ENCODE data around the gene RHAG. TPM values are rescaled to one million over a fixed set of nuclear protein-coding genes. Genes with fewer than 3 reads are reported as not detected.

Gene RHAG
- total RNA-seq, 6 experiments from 2014 or later: 0.18 to 2.7 (median 0.85) TPM; not detected in 2

- no peak overlapping the region for H3K4me3 ChIP-seq
- H3K4me1 ChIP-seq: no peaks in the 10 kb centered on the region
- H3K27me3 ChIP-seq: no peaks in the 10 kb centered on the region
- H3K9me3 ChIP-seq: no peaks in the 10 kb centered on the region
- no peak for TF ChIP-seq POLR2A (IDR thresholded peaks at IDR 0.05)
- TF ChIP-seq, protein P1, sequence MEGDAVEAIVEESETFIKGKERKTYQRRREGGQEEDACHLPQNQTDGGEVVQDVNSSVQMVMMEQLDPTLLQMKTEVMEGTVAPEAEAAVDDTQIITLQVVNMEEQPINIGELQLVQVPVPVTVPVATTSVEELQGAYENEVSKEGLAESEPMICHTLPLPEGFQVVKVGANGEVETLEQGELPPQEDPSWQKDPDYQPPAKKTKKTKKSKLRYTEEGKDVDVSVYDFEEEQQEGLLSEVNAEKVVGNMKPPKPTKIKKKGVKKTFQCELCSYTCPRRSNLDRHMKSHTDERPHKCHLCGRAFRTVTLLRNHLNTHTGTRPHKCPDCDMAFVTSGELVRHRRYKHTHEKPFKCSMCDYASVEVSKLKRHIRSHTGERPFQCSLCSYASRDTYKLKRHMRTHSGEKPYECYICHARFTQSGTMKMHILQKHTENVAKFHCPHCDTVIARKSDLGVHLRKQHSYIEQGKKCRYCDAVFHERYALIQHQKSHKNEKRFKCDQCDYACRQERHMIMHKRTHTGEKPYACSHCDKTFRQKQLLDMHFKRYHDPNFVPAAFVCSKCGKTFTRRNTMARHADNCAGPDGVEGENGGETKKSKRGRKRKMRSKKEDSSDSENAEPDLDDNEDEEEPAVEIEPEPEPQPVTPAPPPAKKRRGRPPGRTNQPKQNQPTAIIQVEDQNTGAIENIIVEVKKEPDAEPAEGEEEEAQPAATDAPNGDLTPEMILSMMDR (IDR thresholded peaks at IDR 0.05): no peak
- ATAC-seq (no peak), DNase-seq (no peak)
- no peaks in the 10 kb centered on the region for H3K36me3 ChIP-seq
- intact Hi-C loops (cut with DNase I): no loop called here
- no peak overlapping the region for H3K27ac ChIP-seq
Measured at GRCh38 chr6:49635480-49635879, 1.2 kb downstream of the RHAG start.

DNA sequence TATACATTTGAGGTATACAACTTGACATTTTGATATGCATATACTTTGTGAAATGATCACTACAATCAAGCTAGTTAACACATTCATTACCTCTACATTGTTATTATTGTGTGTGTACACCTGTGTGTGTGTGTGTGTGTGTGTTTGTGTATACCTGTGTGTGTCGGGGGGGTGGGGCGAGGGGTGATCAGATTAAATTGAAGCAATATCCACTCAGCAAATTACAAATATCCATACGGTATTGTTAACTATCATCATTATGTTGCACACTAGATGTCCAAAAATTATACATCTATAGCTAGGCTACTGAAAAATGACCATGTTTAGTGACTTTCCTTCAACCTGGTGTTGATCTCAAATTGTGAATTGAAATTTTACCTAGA is 1.8 kb downstream of the RHAG start:
- DNase-seq (no peak), ATAC-seq (no peak)
- H3K36me3 ChIP-seq: no peaks in the 10 kb centered on the region
- intact Hi-C loops (cut with DNase I): no loop called here
- 55% methylated on average over 3 of the region's 3 CpGs for WGBS (ENCODE audit: insufficient coverage, low coverage, low lambda C conversion rate, missing lambda C conversion rate)
- TF ChIP-seq POLR2A (IDR thresholded peaks at IDR 0.05): no peak
- TF ChIP-seq, protein P1 (IDR thresholded peaks at IDR 0.05): no peak
- no peak overlapping the region for H3K27ac ChIP-seq
- H3K4me1 ChIP-seq: no peaks in the 10 kb centered on the region
- no peak overlapping the region for H3K4me3 ChIP-seq
- no peaks in the 10 kb centered on the region for H3K9me3 ChIP-seq
- no peaks in the 10 kb centered on the region for H3K27me3 ChIP-seq

GRCh38 chr6:49634092-49634835 is 2.4 kb downstream of the RHAG start:
- Histone ChIP-seq H3K4me1 (no peaks in the 10 kb centered on the region), H3K27ac (no peak overlapping the region), H3K4me3 (no peak overlapping the region), H3K36me3 (no peaks in the 10 kb centered on the region), H3K27me3 (no peaks in the 10 kb centered on the region), H3K9me3 (no peaks in the 10 kb centered on the region)
- ATAC-seq: no peak
- WGBS (ENCODE audit: insufficient coverage, low coverage, low lambda C conversion rate, missing lambda C conversion rate): 74% methylated on average over 6 of the region's 6 CpGs
- TF ChIP-seq, protein P1 (IDR thresholded peaks at IDR 0.05): no peak
- no peak for TF ChIP-seq POLR2A (IDR thresholded peaks at IDR 0.05)
- no peak for DNase-seq
- intact Hi-C loops (cut with DNase I): no loop called here

- 59% methylated on average over 2 of the region's 2 CpGs for WGBS (ENCODE audit: insufficient coverage, low coverage, low lambda C conversion rate, missing lambda C conversion rate)
Measured at GRCh38 chr6:49633541-49633940, 3.1 kb downstream of the RHAG start.

More at GRCh38 chr6:49633541-49633940, 3.1 kb downstream of the RHAG start:
- DNase-seq: no peak
- intact Hi-C loops (cut with DNase I): no loop called here
- ATAC-seq: no peak
- TF ChIP-seq, protein P1 (IDR thresholded peaks at IDR 0.05): no peak
- Histone ChIP-seq H3K4me3 (no peak overlapping the region), H3K27me3 (no peaks in the 10 kb centered on the region), H3K36me3 (no peaks in the 10 kb centered on the region), H3K27ac (no peak overlapping the region), H3K4me1 (no peaks in the 10 kb centered on the region), H3K9me3 (no peaks in the 10 kb centered on the region)
